B cell (primary cell): ENCODE results near the gene CALM1. TPM values are rescaled to one million over a fixed set of nuclear protein-coding genes. Genes with fewer than 3 reads are reported as not detected.

Experiments
- ATAC-seq: fragments of 200-7000 bp; cut with Tn5 transposase; one replicate; pipeline ENCODE4 v1.10.0; 2021; ENCODE audit warnings: low read depth, mild to moderate bottlenecking, moderate number of reproducible peaks, moderate library complexity
- CTCF ChIA-PET: fragments of 350-600 bp; sonication (Branson Sonifier 250); formaldehyde crosslinking; loops from one replicate; lab custom pipeline; 2021; ENCODE audit warnings: antibody characterized with exemption, inconsistent platforms; lab: Charles Lee
- POLR2A ChIA-PET: fragments of 350-600 bp; sonication (Branson Sonifier 250); formaldehyde crosslinking; loops from one replicate; lab custom pipeline; 2021; ENCODE audit warnings: antibody characterized with exemption; lab: Charles Lee
- DNase-seq: peaks from one replicate; pipeline ENCODE4 v3.0.0; 2013
- H2AFZ ChIP-seq: 2 replicates; pipeline ENCODE4 v1.6.1; 2012; ENCODE audit warnings: mild to moderate bottlenecking, low read depth, low read length; ENCODE audit not compliant: insufficient read depth, poor library complexity, severe bottlenecking
- H3K27ac ChIP-seq, 2 donors: 1 replicate in 1 of 2; 2 replicates in 1 of 2; pipeline ENCODE4 v1.5.1; 2012 to 2013; ENCODE audit warnings: low read length in 2 of 2, mild to moderate bottlenecking in 2 of 2, moderate library complexity in 1 of 2
- H3K27me3 ChIP-seq, 4 experiments: fragments of 200-600 bp in 1 of 4; sonication (generic) in 1 of 4; replicated peaks in 1 of 4; 1 replicate in 2 of 4; 2 replicates in 2 of 4; pipeline versions ENCODE4 v1.6.1 to v1.7.0; 2013 to 2016; ENCODE audit warnings: low read length in 3 of 4, mild to moderate bottlenecking in 2 of 4, mixed read lengths in 1 of 4, moderate library complexity in 1 of 4; ENCODE audit not compliant: insufficient read depth in 4 of 4, control insufficient read depth in 3 of 4; ENCODE audit errors: control extremely low read depth in 1 of 4
- H3K36me3 ChIP-seq, 2 experiments: replicated peaks in 1 of 2; 1 replicate in 1 of 2; 2 replicates in 1 of 2; pipeline versions ENCODE4 v1.6.1 to v1.7.1; 2013; ENCODE audit warnings: low read length in 1 of 2; ENCODE audit not compliant: insufficient read depth in 2 of 2, control insufficient read depth in 1 of 2; ENCODE audit errors: control extremely low read depth in 1 of 2, extremely low read depth in 1 of 2
- H3K4me1 ChIP-seq, 2 donors: fragments of 200-600 bp in 1 of 2; sonication (generic) in 1 of 2; 1 replicate in 1 of 2; 2 replicates in 1 of 2; pipeline versions ENCODE4 v1.5.1 to v1.6.1; 2013 to 2017; ENCODE audit warnings: low read length in 2 of 2; ENCODE audit not compliant: control insufficient read depth in 2 of 2, insufficient read depth in 2 of 2
- H3K4me2 ChIP-seq: replicated peaks from 2 replicates; pipeline ENCODE3; 2012; ENCODE audit warnings: mild to moderate bottlenecking, low read depth, low read length; ENCODE audit not compliant: poor library complexity, severe bottlenecking
- H3K4me3 ChIP-seq, 5 experiments: fragments of 200-600 bp in 1 of 5; sonication (generic) in 1 of 5; 1 replicate in 3 of 5; 2 replicates in 2 of 5; pipeline versions ENCODE4 v1.5.1 to v1.7.0; 2011 to 2016; ENCODE audit warnings: low read length in 4 of 5, mild to moderate bottlenecking in 4 of 5, low read depth in 2 of 5, control low read depth in 1 of 5, moderate library complexity in 1 of 5; ENCODE audit not compliant: insufficient read depth in 1 of 5; ENCODE audit errors: control extremely low read depth in 1 of 5, extremely low read depth in 1 of 5
- H3K79me2 ChIP-seq: fragments of 200-600 bp; sonication (generic); one replicate; pipeline ENCODE4 v1.6.0; 2016; ENCODE audit warnings: low read length; ENCODE audit not compliant: control insufficient read depth, insufficient read depth
- H3K9ac ChIP-seq: fragments of 200-600 bp; sonication (generic); 2 replicates; pipeline ENCODE4 v1.6.1; 2017; ENCODE audit warnings: mild to moderate bottlenecking, low read length, moderate library complexity
- H3K9me3 ChIP-seq, 3 donors: one replicate each; pipeline versions ENCODE4 v1.6.1 to v1.7.1; 2013; ENCODE audit warnings: low read length in 2 of 3; ENCODE audit not compliant: control insufficient read depth in 2 of 3, insufficient read depth in 1 of 3; ENCODE audit errors: control extremely low read depth in 1 of 3
- H4K20me1 ChIP-seq: 2 replicates; pipeline ENCODE4 v1.6.0; 2012; ENCODE audit warnings: mild to moderate bottlenecking, low read length; ENCODE audit not compliant: insufficient read depth, control insufficient read depth, poor library complexity, severe bottlenecking
- H3K27ac Mint-ChIP-seq: one replicate; pipeline ENCODE4 v1.8.0; 2021; ENCODE audit warnings: mixed read lengths
- H3K27me3 Mint-ChIP-seq: one replicate; pipeline ENCODE4 v1.8.0; 2021; ENCODE audit warnings: mixed read lengths
- H3K4me1 Mint-ChIP-seq: one replicate; pipeline ENCODE4 v1.8.0; 2021; ENCODE audit warnings: mixed read lengths
- H3K4me3 Mint-ChIP-seq: one replicate; pipeline ENCODE4 v1.8.0; 2021; ENCODE audit warnings: mixed read lengths
- H3K9me3 Mint-ChIP-seq: one replicate; pipeline ENCODE4 v1.8.0; 2022; ENCODE audit warnings: mixed read lengths; ENCODE audit not compliant: insufficient read depth
- CTCF ChIP-seq: fragments of 200-600 bp; IDR thresholded peaks from one replicate; pipeline ENCODE4 v1.8.0; 2022; ENCODE audit warnings: antibody characterized with exemption, mild to moderate bottlenecking
- EZH2 ChIP-seq: IDR thresholded peaks from 2 replicates; pipeline ENCODE4 v1.6.1; 2012; ENCODE audit warnings: borderline replicate concordance, low read depth, mild to moderate bottlenecking, moderate library complexity, low read length; ENCODE audit not compliant: insufficient read depth, poor library complexity, severe bottlenecking
- WGBS: methylation state at CpG from one replicate; pipeline ENCODE4 v1.1.5; 2013; ENCODE audit warnings: missing lambda C conversion rate; ENCODE audit not compliant: insufficient coverage; 5-methylcytosine and 5-hydroxymethylcytosine counted together
- intact Hi-C: fragments of 100-400 bp; cut with micrococcal nuclease; formaldehyde crosslinking; loops from one replicate; pipeline ENCODE4 v1.10.0; 2022
- polyA plus RNA-seq: library from polyadenylated mRNA; depleted of rRNA; stranded (reverse); fragments of >200 nt; gene quantifications from 2 replicates; pipeline ENCODE4 v1.2.3, GENCODE V29; 2012
- total RNA-seq, 2 donors: library from RNA; stranded (reverse); fragments of 120-200 nt in 1 of 2; gene quantifications; 1 replicate in 1 of 2; 2 replicates in 1 of 2; pipeline versions ENCODE4 v1.2.3 to v1.2.4, GENCODE V29; 2013 to 2022

CALM1 gene
- total and polyA plus RNA-seq, 2 donors (not counting 1 experiment from before 2014, with no cell fraction given): 264 to 267 TPM

DNA sequence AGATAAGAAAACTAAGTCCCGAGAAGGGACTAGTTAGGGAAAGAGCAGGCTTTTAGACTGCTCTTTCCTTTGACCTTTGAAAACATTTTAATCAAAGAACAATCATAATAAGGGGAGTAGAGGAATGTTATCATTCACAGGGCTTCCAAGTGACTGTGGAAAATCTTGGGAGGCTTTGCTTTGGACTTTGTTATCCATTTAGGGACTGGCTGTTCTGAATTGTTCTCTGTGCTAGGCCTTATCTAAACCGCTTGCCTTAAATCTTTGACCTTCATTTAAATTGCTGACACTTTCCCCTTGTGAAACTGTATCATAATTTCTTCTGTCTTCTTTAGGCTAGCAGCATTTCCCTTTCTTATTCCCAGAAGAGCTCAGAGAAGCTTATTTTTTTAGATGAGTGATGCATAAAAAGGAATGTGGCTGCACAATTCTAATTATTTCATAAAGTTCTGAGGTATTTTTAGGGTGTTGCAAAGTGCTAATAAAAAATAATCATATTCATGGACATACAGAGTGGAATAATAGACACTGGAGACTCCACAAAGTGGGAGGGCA lies 9.5 kb upstream of the CALM1 start:
- POLR2A ChIA-PET: interaction anchor here (0.7 kb wide), 1 partner anchor 20 kb away, joined by 3 read pairs; no protein-coding TSS in a partner anchor
- no peak for DNase-seq
- CTCF ChIA-PET: no interaction called here
- no peak for ATAC-seq
- Mint-ChIP-seq H3K9me3 (no peaks in the 10 kb centered on the region), H3K4me3 (no peak overlapping the region), H3K4me1 (peaks cover 9% of the 10 kb centered on the region), H3K27me3 (peaks cover 5% of the 10 kb centered on the region), H3K27ac (no peak overlapping the region)
- peaks cover 8 to 14% of the 10 kb centered on the region in 2 donors for H3K4me1 ChIP-seq
- peaks cover 2% of the 10 kb centered on the region for H3K79me2 ChIP-seq
- H3K36me3 ChIP-seq: no peaks in the 10 kb centered on the region
- no peaks in the 10 kb centered on the region for H4K20me1 ChIP-seq
- no peaks in the 10 kb centered on the region for H3K9me3 ChIP-seq
- TF ChIP-seq CTCF (no peak), EZH2 (no peak)
- H2AFZ ChIP-seq: no peak overlapping the region
- intact Hi-C loops: loop anchor here (10.0 kb wide), 1 partner anchor 1082 kb away; no protein-coding TSS in a partner anchor
- WGBS: 88% methylated on average over 1 of the region's 2 CpGs
- H3K27me3 ChIP-seq: no peaks in the 10 kb centered on the region
- no peak overlapping the region for H3K4me2 ChIP-seq
- no peak overlapping the region for H3K4me3 ChIP-seq
- no peak overlapping the region for H3K27ac ChIP-seq
- no peak overlapping the region for H3K9ac ChIP-seq

DNA sequence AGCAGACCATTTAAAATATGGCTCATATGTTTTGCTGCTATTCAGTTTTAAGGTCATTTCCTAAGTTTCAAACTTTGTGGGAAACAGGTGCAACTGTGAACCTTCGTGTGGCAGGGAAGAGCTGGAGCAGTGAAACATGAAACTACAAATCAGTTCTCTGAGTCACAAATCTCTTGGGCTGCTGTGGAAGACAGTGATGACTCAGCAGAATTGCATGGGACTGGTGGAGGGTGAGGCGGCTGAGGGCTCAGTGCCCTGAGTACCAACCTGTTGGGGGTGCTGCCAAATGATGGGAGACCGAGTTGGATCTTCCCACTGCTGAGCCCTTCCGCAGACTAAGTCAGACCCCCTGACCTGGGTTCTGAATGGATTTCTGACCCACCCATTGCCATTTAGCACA lies 8.4 kb upstream of the CALM1 start:
- DNase-seq (no peak), ATAC-seq (no peak)
- TF ChIP-seq CTCF (no peak), EZH2 (no peak)

More for the DNA sequence above, 8.4 kb upstream of the CALM1 start:
- WGBS: 47% methylated on average over 3 of the region's 4 CpGs
- no peak overlapping the region for H3K4me2 ChIP-seq
- H3K4me1 ChIP-seq: peaks cover 8 to 12% of the 10 kb centered on the region in 2 donors
- H3K9ac ChIP-seq: no peak overlapping the region
- peaks cover 9% of the 10 kb centered on the region for H3K4me1 Mint-ChIP-seq
- no peaks in the 10 kb centered on the region for H4K20me1 ChIP-seq
- ChIA-PET POLR2A (no interaction called here), CTCF (interaction anchor here (3.2 kb wide), 1 partner anchor 11 kb away, joined by 12 read pairs; no protein-coding TSS in a partner anchor)
- peaks cover 5% of the 10 kb centered on the region for H3K27me3 Mint-ChIP-seq
- H3K4me3 ChIP-seq: no peak overlapping the region
- no peaks in the 10 kb centered on the region for H3K36me3 ChIP-seq
- H3K9me3 ChIP-seq: no peaks in the 10 kb centered on the region
- no peak overlapping the region for H2AFZ ChIP-seq
- no peaks in the 10 kb centered on the region for H3K79me2 ChIP-seq
- H3K27ac Mint-ChIP-seq: no peak overlapping the region
- no peaks in the 10 kb centered on the region for H3K9me3 Mint-ChIP-seq
- H3K27ac ChIP-seq: no peak overlapping the region
- H3K4me3 Mint-ChIP-seq: no peak overlapping the region
- no peaks in the 10 kb centered on the region for H3K27me3 ChIP-seq
- intact Hi-C loops: loop anchor here (10.0 kb wide), 1 partner anchor 1084 kb away; no protein-coding TSS in a partner anchor
